SU-DHL-6 (cell line): ENCODE data around the gene SLU7.

Experiments used
- H2AFZ ChIP-seq: fragments of 200-600 bp; sonication (generic); 2 replicates; pipeline ENCODE4 v1.6.1; 2014; ENCODE audit warnings: low read depth, mild to moderate bottlenecking, moderate library complexity, mixed read lengths, antibody characterized with exemption, low read length; ENCODE audit not compliant: severe bottlenecking
- H3F3A ChIP-seq: fragments of 200-600 bp; shearing (Covaris generic); 2 replicates; pipeline ENCODE4 v1.6.0; 2016; ENCODE audit warnings: antibody characterized with exemption, mild to moderate bottlenecking; ENCODE audit not compliant: insufficient read depth
- H3K27ac ChIP-seq: fragments of 200-600 bp; sonication (generic); 2 replicates; pipeline ENCODE4 v1.5.1; 2016; ENCODE audit warnings: low read depth, mild to moderate bottlenecking, low read length, moderate library complexity, mixed read lengths
- H3K27me3 ChIP-seq: fragments of 200-600 bp; sonication (generic), shearing (Covaris generic); 2 replicates; pipeline ENCODE4 v1.6.0; 2014; ENCODE audit warnings: mild to moderate bottlenecking, low read length
- H3K36me3 ChIP-seq: fragments of 200-600 bp; sonication (generic); 2 replicates; pipeline ENCODE4 v1.6.1; 2014; ENCODE audit warnings: mild to moderate bottlenecking, low read length, mixed read lengths
- H3K4me2 ChIP-seq: fragments of 300-600, 200-600 bp; shearing (Covaris generic), sonication (generic); 2 replicates; pipeline ENCODE4 v1.6.0; 2014; ENCODE audit warnings: low read length, low read depth, mild to moderate bottlenecking; ENCODE audit not compliant: poor library complexity, severe bottlenecking
- H3K4me3 ChIP-seq: fragments of 200-600 bp; sonication (generic); 2 replicates; pipeline ENCODE4 v1.5.1; 2014; ENCODE audit warnings: antibody characterized with exemption, low read length, mild to moderate bottlenecking, mixed read lengths; ENCODE audit not compliant: insufficient read depth, poor library complexity, severe bottlenecking
- H3K79me2 ChIP-seq: fragments of 200-600 bp; sonication (generic); 2 replicates; pipeline ENCODE4 v1.6.1; 2014; ENCODE audit warnings: mild to moderate bottlenecking, low read length, moderate library complexity; ENCODE audit not compliant: insufficient read depth
- H3K9ac ChIP-seq: fragments of 200-600 bp; sonication (generic); 2 replicates; pipeline ENCODE4 v1.7.0; 2014; ENCODE audit warnings: mild to moderate bottlenecking, low read length
- H3K9me2 ChIP-seq: fragments of 200-600 bp; sonication (generic); replicated peaks from 2 replicates; pipeline ENCODE4 v1.6.1; 2014; ENCODE audit warnings: low read length; ENCODE audit not compliant: insufficient read depth
- H3K9me3 ChIP-seq: fragments of 200-600 bp; sonication (generic); 2 replicates; pipeline ENCODE4 v1.6.1; 2014; ENCODE audit warnings: low read length, mixed read lengths; ENCODE audit not compliant: insufficient read depth
- H4K20me1 ChIP-seq: fragments of 200-600 bp; sonication (generic); 2 replicates; pipeline ENCODE4 v1.6.1; 2014; ENCODE audit warnings: low read depth, mild to moderate bottlenecking, antibody characterized with exemption, low read length, moderate library complexity, mixed read lengths
- EZH2phosphoT487 ChIP-seq: fragments of 200-600 bp; sonication (generic), shearing (Covaris generic); conservative IDR thresholded peaks from 2 replicates; pipeline ENCODE4 v1.6.1; 2018; ENCODE audit warnings: mild to moderate bottlenecking, antibody characterized with exemption, low read length, moderate library complexity, mixed read lengths
- TF ChIP-seq, protein P1 (sequence below): fragments of 200-600 bp; sonication (generic); IDR thresholded peaks from one replicate; pipeline ENCODE4 v1.5.1; 2017; ENCODE audit warnings: antibody characterized with exemption, mild to moderate bottlenecking, low read length, moderate library complexity; ENCODE audit not compliant: insufficient read depth, poor library complexity, severe bottlenecking

SLU7 gene

GRCh38 chr5:160457252-160457651, 38.4 kb upstream of the SLU7 start:
- Histone ChIP-seq H3K79me2 (no peaks in the 10 kb centered on the region), H3F3A (no peaks in the 10 kb centered on the region), H3K36me3 (no peaks in the 10 kb centered on the region), H3K9me2 (no peaks in the 10 kb centered on the region), H2AFZ (no peak overlapping the region), H3K27ac (no peak overlapping the region), H3K4me3 (no peak overlapping the region), H3K27me3 (no peaks in the 10 kb centered on the region), H3K4me2 (no peak overlapping the region), H4K20me1 (no peaks in the 10 kb centered on the region), H3K9ac (no peak overlapping the region), H3K9me3 (no peaks in the 10 kb centered on the region)
- no peak for TF ChIP-seq EZH2phosphoT487
- TF ChIP-seq, protein P1, sequence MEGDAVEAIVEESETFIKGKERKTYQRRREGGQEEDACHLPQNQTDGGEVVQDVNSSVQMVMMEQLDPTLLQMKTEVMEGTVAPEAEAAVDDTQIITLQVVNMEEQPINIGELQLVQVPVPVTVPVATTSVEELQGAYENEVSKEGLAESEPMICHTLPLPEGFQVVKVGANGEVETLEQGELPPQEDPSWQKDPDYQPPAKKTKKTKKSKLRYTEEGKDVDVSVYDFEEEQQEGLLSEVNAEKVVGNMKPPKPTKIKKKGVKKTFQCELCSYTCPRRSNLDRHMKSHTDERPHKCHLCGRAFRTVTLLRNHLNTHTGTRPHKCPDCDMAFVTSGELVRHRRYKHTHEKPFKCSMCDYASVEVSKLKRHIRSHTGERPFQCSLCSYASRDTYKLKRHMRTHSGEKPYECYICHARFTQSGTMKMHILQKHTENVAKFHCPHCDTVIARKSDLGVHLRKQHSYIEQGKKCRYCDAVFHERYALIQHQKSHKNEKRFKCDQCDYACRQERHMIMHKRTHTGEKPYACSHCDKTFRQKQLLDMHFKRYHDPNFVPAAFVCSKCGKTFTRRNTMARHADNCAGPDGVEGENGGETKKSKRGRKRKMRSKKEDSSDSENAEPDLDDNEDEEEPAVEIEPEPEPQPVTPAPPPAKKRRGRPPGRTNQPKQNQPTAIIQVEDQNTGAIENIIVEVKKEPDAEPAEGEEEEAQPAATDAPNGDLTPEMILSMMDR = no peak

GRCh38 chr5:160456480-160457177, 37.7 kb upstream of the SLU7 start:
- H3K27me3 ChIP-seq = no peaks in the 10 kb centered on the region
- no peaks in the 10 kb centered on the region for H4K20me1 ChIP-seq
- H3F3A ChIP-seq = no peaks in the 10 kb centered on the region
- no peak overlapping the region for H3K27ac ChIP-seq
- H3K79me2 ChIP-seq = no peaks in the 10 kb centered on the region
- H3K4me2 ChIP-seq = no peak overlapping the region
- no peak overlapping the region for H3K9ac ChIP-seq
- H3K4me3 ChIP-seq = no peak overlapping the region
- H3K9me2 ChIP-seq = no peaks in the 10 kb centered on the region
- H2AFZ ChIP-seq = no peak overlapping the region
- TF ChIP-seq, protein P1 = no peak
- TF ChIP-seq EZH2phosphoT487 = no peak
- H3K9me3 ChIP-seq = no peaks in the 10 kb centered on the region
- H3K36me3 ChIP-seq = no peaks in the 10 kb centered on the region

GRCh38 chr5:160455600-160455999, 36.7 kb upstream of the SLU7 start:
- Histone ChIP-seq H3K36me3 (no peaks in the 10 kb centered on the region), H3K9me2 (no peaks in the 10 kb centered on the region), H3K4me3 (no peak overlapping the region), H2AFZ (no peak overlapping the region), H3F3A (no peaks in the 10 kb centered on the region), H4K20me1 (no peaks in the 10 kb centered on the region), H3K9me3 (no peaks in the 10 kb centered on the region), H3K79me2 (no peaks in the 10 kb centered on the region), H3K4me2 (no peak overlapping the region), H3K27ac (no peak overlapping the region), H3K27me3 (no peaks in the 10 kb centered on the region), H3K9ac (no peak overlapping the region)
- TF ChIP-seq, protein P1 = no peak
- no peak for TF ChIP-seq EZH2phosphoT487
